HepG2 (cell line): ENCODE data around the gene TNK1. TPM values are rescaled to one million over a fixed set of nuclear protein-coding genes. Genes with fewer than 3 reads are reported as not detected.

ENCODE experiments used
- ATAC-seq: fragments of 200-7000 bp; cut with Tn5 transposase; 3 replicates; pipeline ENCODE4 v1.9.1; 2020; ENCODE audit warnings: mild to moderate bottlenecking, moderate library complexity
- BruUV-seq: library from RNA; stranded (reverse); fragments of 400-500 nt; replicated peaks from 2 replicates; lab custom pipeline; 2021; lab: Mats Ljungman, UMichigan
- CTCF ChIA-PET: fragments of 300-600 bp; formaldehyde crosslinking; extraction: SDS; loops from one replicate; lab custom pipeline; 2021; ENCODE audit warnings: low total read pairs, inconsistent platforms, low intra/inter-chr PET ratio; lab: Yijun Ruan, JAX
- POLR2A ChIA-PET: fragments of 350-600 bp; sonication (Branson Sonifier 250); formaldehyde crosslinking; loops from one replicate; lab custom pipeline; 2020; ENCODE audit warnings: antibody characterized with exemption, inconsistent platforms; lab: Yijun Ruan, JAX
- DNase-seq: peaks from one replicate; pipeline ENCODE4 v3.0.0-alpha.2; 2015; ENCODE audit warnings: low spot score
- FAIRE-seq: peaks from 3 replicates; lab custom pipeline; 2011; peaks lifted over from hg19 to GRCh38; lab: Jason Lieb, UNC
- H2AFZ ChIP-seq: one replicate; pipeline ENCODE4 v1.6.1; 2011; ENCODE audit warnings: low read length, inconsistent platforms
- H3K27ac ChIP-seq: fragments of 300-600 bp; 3 replicates; pipeline ENCODE4 v1.8.0; 2011; ENCODE audit warnings: mixed run types, mild to moderate bottlenecking, mixed read lengths, low read length, inconsistent platforms; ENCODE audit not compliant: insufficient read depth; ENCODE audit errors: extremely low read length
- H3K27me3 ChIP-seq, 2 experiments: fragments of 200-600 bp in 1 of 2; 2 replicates in 1 of 2; 3 replicates in 1 of 2; pipeline versions ENCODE4 v1.6.0 to v1.8.0; 2011; ENCODE audit warnings: low read length in 2 of 2, mild to moderate bottlenecking in 2 of 2, moderate library complexity in 2 of 2, inconsistent platforms in 1 of 2; ENCODE audit not compliant: insufficient read depth in 2 of 2, control insufficient read depth in 1 of 2
- H3K36me3 ChIP-seq, 2 experiments: fragments of 200-600 bp in 1 of 2; replicated peaks in 1 of 2; 2 replicates in 1 of 2; 3 replicates in 1 of 2; pipeline versions ENCODE4 v1.5.1 to v1.8.0; 2011; ENCODE audit warnings: low read length in 2 of 2, inconsistent platforms in 1 of 2; ENCODE audit not compliant: insufficient read depth in 2 of 2, control insufficient read depth in 1 of 2
- H3K4me1 ChIP-seq: 2 replicates; pipeline ENCODE4 v1.5.1; 2012; ENCODE audit warnings: low read length, inconsistent platforms; ENCODE audit not compliant: insufficient read depth
- H3K4me2 ChIP-seq: 2 replicates; pipeline ENCODE4 v1.6.0; 2011; ENCODE audit warnings: low read depth, low read length, inconsistent platforms
- H3K4me3 ChIP-seq, 3 experiments: fragments of 200-600 bp in 1 of 3; sonication (generic), shearing (Covaris generic) in 1 of 3; replicated peaks in 1 of 3; 2 replicates each; pipeline ENCODE4 v1.5.1; 2011 to 2016; ENCODE audit warnings: low read length in 3 of 3, inconsistent platforms in 2 of 3, low read depth in 2 of 3, mild to moderate bottlenecking in 2 of 3, control low read depth in 1 of 3, mixed read lengths in 1 of 3; ENCODE audit not compliant: insufficient read depth in 1 of 3
- H3K79me2 ChIP-seq: one replicate; pipeline ENCODE4 v1.6.1; 2011; ENCODE audit warnings: low read length, inconsistent platforms; ENCODE audit not compliant: insufficient read depth
- H3K9ac ChIP-seq: 2 replicates; pipeline ENCODE4 v1.6.0; 2011; ENCODE audit warnings: mild to moderate bottlenecking, low read depth, low read length, inconsistent platforms; ENCODE audit not compliant: insufficient read depth
- H3K9me3 ChIP-seq: 2 replicates; pipeline ENCODE4 v1.5.1; 2012; ENCODE audit warnings: mild to moderate bottlenecking, low read length
- H4K20me1 ChIP-seq: 2 replicates; pipeline ENCODE4 v1.6.0; 2011; ENCODE audit warnings: inconsistent platforms, mild to moderate bottlenecking, low read length, moderate library complexity; ENCODE audit not compliant: insufficient read depth
- ETV5 ChIP-seq: IDR thresholded peaks from 2 replicates; pipeline ENCODE4 v1.6.1; 2018; ENCODE audit warnings: missing biosample characterization, missing genetic modification reagents, inconsistent platforms, borderline replicate concordance
- GATAD1 ChIP-seq: IDR thresholded peaks from 2 replicates; pipeline ENCODE4 v1.6.1; 2016; ENCODE audit warnings: missing genetic modification reagents, missing compliant biosample characterization
- HNF4A ChIP-seq: sonication (generic); formaldehyde crosslinking; IDR thresholded peaks from 2 replicates; pipeline ENCODE4 v1.4.0; 2020; ENCODE audit warnings: missing genetic modification reagents
- KDM6A ChIP-seq: IDR thresholded peaks from 2 replicates; pipeline ENCODE4 v1.6.1; 2016; ENCODE audit warnings: low read depth
- KLF9 ChIP-seq: IDR thresholded peaks from 2 replicates; pipeline ENCODE4 v1.6.1; 2016; ENCODE audit warnings: low read depth
- NPAS2 ChIP-seq: sonication (generic); formaldehyde crosslinking; IDR thresholded peaks from 2 replicates; pipeline ENCODE4 v1.8.0; 2022; ENCODE audit warnings: mild to moderate bottlenecking, missing genetic modification reagents, borderline replicate concordance
- PPARG ChIP-seq: conservative IDR thresholded peaks from 2 replicates; pipeline ENCODE4 v1.6.1; 2016; ENCODE audit warnings: missing biosample characterization, missing genetic modification reagents
- RARA ChIP-seq: IDR thresholded peaks from 2 replicates; pipeline ENCODE4 v1.6.1; 2016; ENCODE audit warnings: missing genetic modification reagents, missing compliant biosample characterization
- SP5 ChIP-seq: IDR thresholded peaks from 2 replicates; pipeline ENCODE4 v1.6.1; 2016; ENCODE audit warnings: low read depth, borderline replicate concordance
- THAP11 ChIP-seq: IDR thresholded peaks from 2 replicates; pipeline ENCODE4 v1.6.1; 2016; ENCODE audit warnings: missing biosample characterization, missing genetic modification reagents
- TP53 ChIP-seq: sonication (generic); formaldehyde crosslinking; conservative IDR thresholded peaks from 2 replicates; pipeline ENCODE4 v1.4.0; 2020; ENCODE audit warnings: missing genetic modification reagents
- ZBTB3 ChIP-seq: sonication (generic); formaldehyde crosslinking; IDR thresholded peaks from 2 replicates; pipeline ENCODE4 v1.4.0; 2020; ENCODE audit warnings: low read depth, mild to moderate bottlenecking, moderate library complexity, missing genetic modification reagents, borderline replicate concordance
- ZNF18 ChIP-seq: sonication (generic); formaldehyde crosslinking; IDR thresholded peaks from 2 replicates; pipeline ENCODE4 v1.8.0; 2022; ENCODE audit warnings: mild to moderate bottlenecking, missing genetic modification reagents; ENCODE audit not compliant: insufficient replicate concordance
- ZNF331 ChIP-seq: sonication (generic); formaldehyde crosslinking; IDR thresholded peaks from 2 replicates; pipeline ENCODE4 v1.4.0; 2020; ENCODE audit warnings: missing genetic modification reagents
- ZNF414 ChIP-seq: sonication (generic); formaldehyde crosslinking; IDR thresholded peaks from 2 replicates; pipeline ENCODE4 v1.5.0; 2020; ENCODE audit warnings: missing genetic modification reagents
- ZNF501 ChIP-seq: sonication (generic); formaldehyde crosslinking; IDR thresholded peaks from 2 replicates; pipeline ENCODE4 v1.5.1; 2020; ENCODE audit warnings: mild to moderate bottlenecking, moderate library complexity, missing genetic modification reagents
- ZNF543 ChIP-seq: sonication (generic); formaldehyde crosslinking; IDR thresholded peaks from 2 replicates; pipeline ENCODE4 v1.4.0; 2020; ENCODE audit warnings: mild to moderate bottlenecking, missing genetic modification reagents
- WGBS: methylation state at CpG from one replicate; pipeline ENCODE4 v1.1.6; 2017; ENCODE audit warnings: low lambda C conversion rate; 5-methylcytosine and 5-hydroxymethylcytosine counted together
- in situ Hi-C: cut with HindIII; loops from 2 replicates; pipeline ENCODE4 v1.10.0; 2017; ENCODE audit warnings: low pct_unique_long_range_greater_than_20kb; ENCODE audit not compliant: extremely low pct_ligation_motif_present
- intact Hi-C: fragments of 100-400 bp; cut with micrococcal nuclease; formaldehyde crosslinking; loops from one replicate; pipeline ENCODE4 v1.10.0; 2022; ENCODE audit not compliant: unreplicated experiment
- polyA plus RNA-seq, 8 experiments: library from polyadenylated mRNA; depleted of rRNA in 3 of 8; stranded (reverse) in 7 of 8; unstranded in 1 of 8; fragments of >200 nt; fragmentation: Illumina TruSeq in 4 of 8; extraction: Trizol in 4 of 8; gene quantifications; 2 replicates each; pipeline versions ENCODE4 v1.2.1 to v1.2.3, GENCODE V29; 2011 to 2016; ENCODE audit warnings: low read depth in 4 of 8, missing spikeins in 1 of 8, mixed read lengths in 1 of 8; ENCODE audit not compliant: insufficient read depth in 1 of 8
- total RNA-seq, 5 experiments: library from RNA; depleted of rRNA; stranded (reverse); fragments of >200 nt; fragmentation: Illumina TruSeq; extraction: Trizol; gene quantifications; 2 replicates each; pipeline ENCODE4 v1.2.3, GENCODE V29; 2016; ENCODE audit warnings: low read depth in 1 of 5
- TF ChIP-seq, protein P1 (sequence below): IDR thresholded peaks from 2 replicates; pipeline ENCODE4 v1.6.1; 2016; ENCODE audit warnings: low read depth, control low read depth
- TF ChIP-seq, protein P2 (sequence below): sonication (generic); formaldehyde crosslinking; IDR thresholded peaks from 2 replicates; pipeline ENCODE4 v1.9.0; 2021; ENCODE audit warnings: missing genetic modification reagents, borderline replicate concordance

Gene TNK1
- total and polyA plus RNA-seq, 2 of the 13 experiments (the other 11 are each of a cell fraction or from before 2014, with no cell fraction given): 2.0 to 3.5 TPM

DNA sequence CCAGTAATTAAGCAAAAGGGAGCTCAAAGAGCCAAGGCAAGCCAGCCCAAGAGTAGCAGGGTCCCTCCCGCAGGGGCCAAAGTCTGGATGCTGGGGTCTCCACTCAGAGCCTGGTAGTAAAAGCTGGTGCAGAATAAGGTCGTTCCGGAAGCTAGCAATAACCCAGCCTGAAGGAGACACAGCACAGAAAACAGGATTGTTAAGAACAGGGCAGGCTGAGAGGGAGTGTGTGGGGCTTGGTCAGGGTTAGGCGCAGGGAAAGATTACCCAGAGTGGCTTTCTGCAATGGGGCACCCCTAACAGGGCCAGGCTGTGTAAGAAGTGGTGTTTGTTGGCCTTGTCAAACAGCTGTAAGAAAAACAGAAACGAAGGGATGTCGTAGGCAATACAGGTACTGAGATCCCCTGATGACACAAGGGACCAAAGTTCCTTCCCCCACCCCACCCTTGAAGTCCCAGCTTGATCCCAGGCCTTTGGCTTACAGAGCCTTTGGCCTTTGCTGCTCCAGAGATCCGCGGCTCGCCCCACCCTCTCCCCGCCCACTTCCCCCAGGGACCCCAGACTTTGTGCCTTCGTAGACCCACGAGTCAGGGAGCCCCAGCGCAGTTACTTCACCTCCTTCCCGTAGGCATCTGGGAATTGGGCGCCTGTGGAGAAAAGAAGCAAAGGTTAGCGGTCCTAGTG is 22.3 kb downstream of the TNK1 start:
- Histone ChIP-seq H3K27ac (peak overlapping the region; percentile 99), H4K20me1 (no peaks in the 10 kb centered on the region), H2AFZ (no peak overlapping the region), H3K9ac (peak overlapping the region; percentile 90), H3K4me3 (peak overlapping the region; percentile 76 to 95 (median 80)), H3K4me2 (peak overlapping the region; percentile 100), H3K27me3 (no peaks in the 10 kb centered on the region; a peak in 2 of 5 replicates), H3K79me2 (peaks cover 4% of the 10 kb centered on the region), H3K36me3 (no peaks in the 10 kb centered on the region), H3K9me3 (no peaks in the 10 kb centered on the region), H3K4me1 (peaks cover 18% of the 10 kb centered on the region)
- in situ Hi-C loops: no loop called here
- intact Hi-C loops: loop anchor here (5.0 kb wide), 2 partner anchors 46 to 79 kb away; partner anchors contain the start of genes POLR2A, SLC35G6 and TMEM95
- FAIRE-seq: peak; percentile 95
- BruUV-seq: TSS peak; percentile 87
- peak; percentile 55 for ATAC-seq
- ChIA-PET POLR2A (interaction anchor here (0.7 to 3.3 kb wide), 42 partner anchors 9 to 820 kb away, joined by 3 to 76 read pairs (median 6); partner anchors contain the start of genes ASGR2, CHRNB1, DVL2 and FGF11), CTCF (no interaction called here)
- WGBS: 3% methylated on average over 14 of the region's 16 CpGs
- DNase-seq: no peak
- TF ChIP-seq ZNF331 (CRISPR knock-in tag) (peak; percentile 39; the same call in 1 of the 2 replicates), ZNF501 (CRISPR knock-in tag) (0 out of 2 replicates have a peak, but pooled peaks have one; percentile 33), ZBTB3 (peak; percentile 28; the same call in 1 of the 2 replicates), SP5 (peak; percentile 80; the same call in 1 of the 2 replicates), ZNF18 (CRISPR knock-in tag) (no peak), ETV5 (CRISPR knock-in tag) (peak; percentile 22; the same call in 1 of the 2 replicates), RARA (peak; percentile 31; the same call in 1 of the 2 replicates), GATAD1 (CRISPR knock-in tag) (0 out of 2 replicates have a peak, but pooled peaks have one; percentile 12), ZNF543 (peak; percentile 54; the same call in 1 of the 2 replicates), PPARG (CRISPR knock-in tag) (no peak), THAP11 (peak; percentile 20; the same call in 1 of the 2 replicates), KDM6A (CRISPR knock-in tag) (0 out of 2 replicates have a peak, but pooled peaks have one; percentile 12), KLF9 (CRISPR knock-in tag) (0 out of 2 replicates have a peak, but pooled peaks have one; percentile 15), ZNF414 (CRISPR knock-in tag) (peak; percentile 59; the same call in 1 of the 2 replicates), HNF4A (CRISPR knock-in tag) (peak; percentile 87), TP53 (CRISPR knock-in tag) (0 out of 2 replicates have a peak, but pooled peaks have one; percentile 6), NPAS2 (CRISPR knock-in tag) (no peak)
- TF ChIP-seq, protein P1, sequence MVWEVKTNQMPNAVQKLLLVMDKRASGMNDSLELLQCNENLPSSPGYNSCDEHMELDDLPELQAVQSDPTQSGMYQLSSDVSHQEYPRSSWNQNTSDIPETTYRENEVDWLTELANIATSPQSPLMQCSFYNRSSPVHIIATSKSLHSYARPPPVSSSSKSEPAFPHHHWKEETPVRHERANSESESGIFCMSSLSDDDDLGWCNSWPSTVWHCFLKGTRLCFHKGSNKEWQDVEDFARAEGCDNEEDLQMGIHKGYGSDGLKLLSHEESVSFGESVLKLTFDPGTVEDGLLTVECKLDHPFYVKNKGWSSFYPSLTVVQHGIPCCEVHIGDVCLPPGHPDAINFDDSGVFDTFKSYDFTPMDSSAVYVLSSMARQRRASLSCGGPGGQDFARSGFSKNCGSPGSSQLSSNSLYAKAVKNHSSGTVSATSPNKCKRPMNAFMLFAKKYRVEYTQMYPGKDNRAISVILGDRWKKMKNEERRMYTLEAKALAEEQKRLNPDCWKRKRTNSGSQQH (CRISPR knock-in tag): 0 out of 2 replicates have a peak, but pooled peaks have one; percentile 43
- TF ChIP-seq, protein P2, sequence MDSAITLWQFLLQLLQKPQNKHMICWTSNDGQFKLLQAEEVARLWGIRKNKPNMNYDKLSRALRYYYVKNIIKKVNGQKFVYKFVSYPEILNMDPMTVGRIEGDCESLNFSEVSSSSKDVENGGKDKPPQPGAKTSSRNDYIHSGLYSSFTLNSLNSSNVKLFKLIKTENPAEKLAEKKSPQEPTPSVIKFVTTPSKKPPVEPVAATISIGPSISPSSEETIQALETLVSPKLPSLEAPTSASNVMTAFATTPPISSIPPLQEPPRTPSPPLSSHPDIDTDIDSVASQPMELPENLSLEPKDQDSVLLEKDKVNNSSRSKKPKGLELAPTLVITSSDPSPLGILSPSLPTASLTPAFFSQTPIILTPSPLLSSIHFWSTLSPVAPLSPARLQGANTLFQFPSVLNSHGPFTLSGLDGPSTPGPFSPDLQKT (CRISPR knock-in tag): no peak
